ENCODE measurements around the gene SOX6.

Gene SOX6

DNA sequence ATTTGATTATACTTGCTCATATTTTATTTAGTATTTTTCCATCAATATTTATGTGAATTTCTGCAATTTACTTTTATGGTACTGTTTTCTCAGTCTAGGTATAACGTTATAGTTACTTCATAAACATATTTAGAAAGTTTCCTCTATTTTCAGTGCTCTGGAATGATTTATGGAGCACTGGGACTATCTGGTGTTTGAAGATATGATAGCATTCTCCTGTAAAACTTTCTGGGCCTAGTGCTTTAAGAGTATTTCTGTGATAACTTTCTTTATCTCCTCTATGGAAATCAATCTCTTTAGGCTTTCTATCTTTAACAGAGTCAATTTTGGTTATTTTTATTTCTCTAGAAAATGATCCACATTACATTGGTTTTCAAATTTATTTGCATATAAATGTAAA lies 85.1 kb downstream of the SOX6 start:
- Histone ChIP-seq H3K27me3 (ENCODE audit: control insufficient read depth in 1 of 2, insufficient read depth in 2 of 2, low read length in 2 of 2) (no peaks in the 10 kb centered on the region), H3K36me3 (ENCODE audit: control insufficient read depth in 2 of 2, insufficient read depth in 2 of 2, low read length in 2 of 2) (no peaks in the 10 kb centered on the region), H3K4me1 (ENCODE audit: control insufficient read depth, insufficient read depth, low read length) (no peaks in the 10 kb centered on the region), H3K9me3 (ENCODE audit: control insufficient read depth in 2 of 2, low read length in 2 of 2) (no peaks in the 10 kb centered on the region), H3K27ac (ENCODE audit: low read length) (no peak overlapping the region), H3K9ac (ENCODE audit: low read length in 2 of 2) (no peak overlapping the region), H3K4me3 (ENCODE audit: low read length in 2 of 2) (no peak overlapping the region)

GRCh38 chr11:16266021-16266420 lies 90.3 kb downstream of the SOX6 start:
- Histone ChIP-seq H3K4me1 (ENCODE audit: control insufficient read depth, insufficient read depth, low read length) (no peaks in the 10 kb centered on the region), H3K36me3 (ENCODE audit: control insufficient read depth in 2 of 2, insufficient read depth in 2 of 2, low read length in 2 of 2) (no peaks in the 10 kb centered on the region), H3K9me3 (ENCODE audit: control insufficient read depth in 2 of 2, low read length in 2 of 2) (no peaks in the 10 kb centered on the region), H3K9ac (ENCODE audit: low read length in 2 of 2) (no peak overlapping the region), H3K27me3 (ENCODE audit: control insufficient read depth in 1 of 2, insufficient read depth in 2 of 2, low read length in 2 of 2) (no peaks in the 10 kb centered on the region), H3K4me3 (ENCODE audit: low read length in 2 of 2) (no peak overlapping the region), H3K27ac (ENCODE audit: low read length) (no peak overlapping the region)

DNA sequence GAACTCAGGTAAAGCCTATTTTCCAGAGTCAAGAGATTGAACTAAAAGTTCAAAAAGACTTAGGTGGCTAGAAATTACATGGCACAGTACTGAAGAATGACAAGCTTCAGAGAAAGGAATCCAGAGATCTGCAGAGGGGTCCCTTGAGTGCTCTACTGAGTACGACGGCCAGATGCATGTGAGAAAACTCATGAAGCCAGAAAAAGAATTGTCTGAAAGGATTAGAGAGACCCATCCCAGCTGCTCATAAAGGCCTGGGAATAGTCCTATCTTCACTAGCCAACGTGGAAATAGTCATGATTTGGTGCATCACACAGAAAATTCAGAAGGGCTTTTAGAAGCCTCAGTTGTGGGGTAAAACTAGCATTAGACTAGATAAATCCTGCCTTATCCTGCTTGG lies 91.3 kb downstream of the SOX6 start:
- no peaks in the 10 kb centered on the region for H3K9me3 ChIP-seq (ENCODE audit: control insufficient read depth in 2 of 2, low read length in 2 of 2)
- no peak overlapping the region for H3K9ac ChIP-seq (ENCODE audit: low read length in 2 of 2)
- H3K4me3 ChIP-seq (ENCODE audit: low read length in 2 of 2), result no peak overlapping the region
- H3K36me3 ChIP-seq (ENCODE audit: control insufficient read depth in 2 of 2, insufficient read depth in 2 of 2, low read length in 2 of 2), result no peaks in the 10 kb centered on the region
- H3K27me3 ChIP-seq (ENCODE audit: control insufficient read depth in 1 of 2, insufficient read depth in 2 of 2, low read length in 2 of 2), result no peaks in the 10 kb centered on the region
- H3K27ac ChIP-seq (ENCODE audit: low read length), result no peak overlapping the region
- no peaks in the 10 kb centered on the region for H3K4me1 ChIP-seq (ENCODE audit: control insufficient read depth, insufficient read depth, low read length)

- Histone ChIP-seq H3K4me1 (ENCODE audit: control insufficient read depth, insufficient read depth, low read length) (no peaks in the 10 kb centered on the region), H3K27me3 (ENCODE audit: control insufficient read depth in 1 of 2, insufficient read depth in 2 of 2, low read length in 2 of 2) (no peaks in the 10 kb centered on the region), H3K9me3 (ENCODE audit: control insufficient read depth in 2 of 2, low read length in 2 of 2) (no peaks in the 10 kb centered on the region), H3K9ac (ENCODE audit: low read length in 2 of 2) (no peak overlapping the region), H3K27ac (ENCODE audit: low read length) (no peak overlapping the region), H3K4me3 (ENCODE audit: low read length in 2 of 2) (no peak overlapping the region), H3K36me3 (ENCODE audit: control insufficient read depth in 2 of 2, insufficient read depth in 2 of 2, low read length in 2 of 2) (no peaks in the 10 kb centered on the region)
Measured at GRCh38 chr11:16262645-16262955, 93.7 kb downstream of the SOX6 start.

- H3K9me3 ChIP-seq (ENCODE audit: control insufficient read depth in 2 of 2, low read length in 2 of 2), result no peaks in the 10 kb centered on the region
- H3K27me3 ChIP-seq (ENCODE audit: control insufficient read depth in 1 of 2, insufficient read depth in 2 of 2, low read length in 2 of 2), result no peaks in the 10 kb centered on the region
- H3K36me3 ChIP-seq (ENCODE audit: control insufficient read depth in 2 of 2, insufficient read depth in 2 of 2, low read length in 2 of 2), result no peaks in the 10 kb centered on the region
- no peak overlapping the region for H3K27ac ChIP-seq (ENCODE audit: low read length)
- no peak overlapping the region for H3K4me3 ChIP-seq (ENCODE audit: low read length in 2 of 2)
- H3K4me1 ChIP-seq (ENCODE audit: control insufficient read depth, insufficient read depth, low read length), result no peaks in the 10 kb centered on the region
- H3K9ac ChIP-seq (ENCODE audit: low read length in 2 of 2), result no peak overlapping the region
Measured at GRCh38 chr11:16261836-16262644, 94.3 kb downstream of the SOX6 start.

- no peaks in the 10 kb centered on the region for H3K27me3 ChIP-seq (ENCODE audit: control insufficient read depth in 1 of 2, insufficient read depth in 2 of 2, low read length in 2 of 2)
- no peaks in the 10 kb centered on the region for H3K9me3 ChIP-seq (ENCODE audit: control insufficient read depth in 2 of 2, low read length in 2 of 2)
- H3K4me1 ChIP-seq (ENCODE audit: control insufficient read depth, insufficient read depth, low read length), result no peaks in the 10 kb centered on the region
- no peaks in the 10 kb centered on the region for H3K36me3 ChIP-seq (ENCODE audit: control insufficient read depth in 2 of 2, insufficient read depth in 2 of 2, low read length in 2 of 2)
- H3K27ac ChIP-seq (ENCODE audit: low read length), result no peak overlapping the region
- no peak overlapping the region for H3K9ac ChIP-seq (ENCODE audit: low read length in 2 of 2)
- no peak overlapping the region for H3K4me3 ChIP-seq (ENCODE audit: low read length in 2 of 2)
Measured at GRCh38 chr11:16252373-16252772, 104.0 kb downstream of the SOX6 start.

DNA sequence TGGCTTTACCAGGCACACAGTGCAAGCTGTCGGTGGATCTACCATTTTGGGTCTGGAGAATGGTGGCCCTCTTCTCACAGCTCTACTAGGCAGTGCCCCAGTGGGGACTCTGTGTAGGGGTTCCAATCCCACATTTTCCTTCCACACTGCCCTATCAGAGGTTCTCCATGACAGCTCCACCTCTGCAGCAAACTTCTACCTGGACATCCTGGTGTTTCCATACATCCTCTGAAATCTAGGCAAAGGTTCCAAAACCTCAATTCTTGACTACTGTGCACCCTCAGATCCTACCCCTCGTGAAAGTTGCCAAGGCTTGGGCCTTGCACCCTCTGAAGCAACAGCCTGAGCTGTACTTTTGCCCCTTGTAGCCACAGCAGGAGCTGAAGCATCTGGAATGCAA lies 108.1 kb downstream of the SOX6 start:
- no peak overlapping the region for H3K4me3 ChIP-seq (ENCODE audit: low read length in 2 of 2)
- H3K9ac ChIP-seq (ENCODE audit: low read length in 2 of 2), result no peak overlapping the region
- H3K4me1 ChIP-seq (ENCODE audit: control insufficient read depth, insufficient read depth, low read length), result no peaks in the 10 kb centered on the region
- H3K27me3 ChIP-seq (ENCODE audit: control insufficient read depth in 1 of 2, insufficient read depth in 2 of 2, low read length in 2 of 2), result no peaks in the 10 kb centered on the region
- no peak overlapping the region for H3K27ac ChIP-seq (ENCODE audit: low read length)
- H3K9me3 ChIP-seq (ENCODE audit: control insufficient read depth in 2 of 2, low read length in 2 of 2), result no peaks in the 10 kb centered on the region
- H3K36me3 ChIP-seq (ENCODE audit: control insufficient read depth in 2 of 2, insufficient read depth in 2 of 2, low read length in 2 of 2), result no peaks in the 10 kb centered on the region

DNA sequence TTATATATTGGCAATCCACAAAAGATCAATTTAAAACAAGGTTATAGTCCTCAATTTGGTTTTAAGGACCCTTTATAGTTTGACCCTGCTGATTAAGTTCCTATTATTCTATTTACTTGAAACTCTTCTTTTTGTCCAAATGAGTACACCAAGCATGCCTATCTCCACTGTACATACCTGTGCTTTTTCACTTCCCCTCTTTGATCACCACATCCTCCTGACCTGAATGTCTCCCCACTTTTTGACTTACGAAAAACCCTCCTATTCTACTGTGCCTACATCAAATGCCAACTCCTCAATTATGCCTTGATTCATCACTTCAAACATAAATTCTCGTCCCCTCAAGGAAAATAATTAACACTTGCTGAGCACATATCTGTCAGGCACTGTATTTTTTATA lies 113.5 kb downstream of the SOX6 start:
- Histone ChIP-seq H3K9me3 (ENCODE audit: control insufficient read depth in 2 of 2, low read length in 2 of 2) (no peaks in the 10 kb centered on the region), H3K36me3 (ENCODE audit: control insufficient read depth in 2 of 2, insufficient read depth in 2 of 2, low read length in 2 of 2) (no peaks in the 10 kb centered on the region), H3K9ac (ENCODE audit: low read length in 2 of 2) (no peak overlapping the region), H3K4me3 (ENCODE audit: low read length in 2 of 2) (no peak overlapping the region), H3K27me3 (ENCODE audit: control insufficient read depth in 1 of 2, insufficient read depth in 2 of 2, low read length in 2 of 2) (no peaks in the 10 kb centered on the region), H3K27ac (ENCODE audit: low read length) (no peak overlapping the region), H3K4me1 (ENCODE audit: control insufficient read depth, insufficient read depth, low read length) (no peaks in the 10 kb centered on the region)

GRCh38 chr11:16240687-16241086 lies 115.7 kb downstream of the SOX6 start:
- Histone ChIP-seq H3K9me3 (ENCODE audit: control insufficient read depth in 2 of 2, low read length in 2 of 2) (no peaks in the 10 kb centered on the region), H3K27me3 (ENCODE audit: control insufficient read depth in 1 of 2, insufficient read depth in 2 of 2, low read length in 2 of 2) (no peaks in the 10 kb centered on the region), H3K27ac (ENCODE audit: low read length) (no peak overlapping the region), H3K4me1 (ENCODE audit: control insufficient read depth, insufficient read depth, low read length) (no peaks in the 10 kb centered on the region), H3K9ac (ENCODE audit: low read length in 2 of 2) (no peak overlapping the region), H3K36me3 (ENCODE audit: control insufficient read depth in 2 of 2, insufficient read depth in 2 of 2, low read length in 2 of 2) (no peaks in the 10 kb centered on the region), H3K4me3 (ENCODE audit: low read length in 2 of 2) (no peak overlapping the region)

DNA sequence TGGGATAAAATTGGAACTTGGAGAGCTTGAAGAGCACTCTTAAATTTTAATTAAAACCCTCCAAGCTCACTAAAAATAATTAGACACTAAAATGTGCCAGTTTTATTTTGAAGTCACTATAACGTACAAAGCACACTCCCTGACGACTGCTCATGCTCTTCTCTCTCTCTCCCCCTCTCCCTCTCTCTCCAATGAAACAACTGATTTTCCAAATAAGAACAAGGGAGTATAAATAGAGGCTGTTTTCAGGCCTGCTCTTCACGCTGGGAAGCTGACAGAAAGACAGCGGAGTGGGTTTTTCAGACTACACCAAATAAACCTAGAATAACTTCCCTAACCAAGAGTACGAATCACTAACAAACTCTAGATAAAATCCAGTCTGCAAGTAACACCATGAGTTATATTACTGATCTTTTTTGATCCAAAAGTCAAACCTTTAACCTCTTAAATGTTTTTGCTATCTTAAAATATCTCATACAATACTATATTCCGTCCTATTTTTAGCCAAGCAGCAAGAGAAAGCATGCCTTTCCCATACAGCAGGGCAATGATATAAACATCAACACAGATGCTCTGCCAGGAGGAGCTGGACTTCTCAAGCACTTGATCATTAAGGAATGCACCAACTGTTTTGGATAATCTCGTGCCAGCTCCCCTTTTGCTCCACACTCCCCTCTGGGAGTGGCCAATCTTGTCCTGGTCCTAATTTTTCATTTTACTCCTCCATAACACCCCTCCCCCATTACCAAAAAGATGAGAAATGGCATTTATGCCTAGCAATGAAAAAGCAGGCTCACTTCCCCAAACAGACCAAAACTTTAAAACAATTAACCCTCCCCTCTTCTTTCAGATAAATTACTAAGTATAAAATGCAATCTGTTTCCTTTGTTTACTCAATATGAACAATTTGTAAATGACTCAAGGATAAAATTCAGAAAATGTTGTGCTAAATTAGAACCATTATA lies 116.9 kb downstream of the SOX6 start:
- Histone ChIP-seq H3K4me3 (ENCODE audit: low read length in 2 of 2) (no peak overlapping the region), H3K27me3 (ENCODE audit: control insufficient read depth in 1 of 2, insufficient read depth in 2 of 2, low read length in 2 of 2) (no peaks in the 10 kb centered on the region), H3K27ac (ENCODE audit: low read length) (no peak overlapping the region), H3K36me3 (ENCODE audit: control insufficient read depth in 2 of 2, insufficient read depth in 2 of 2, low read length in 2 of 2) (no peaks in the 10 kb centered on the region), H3K9ac (ENCODE audit: low read length in 2 of 2) (no peak overlapping the region), H3K4me1 (ENCODE audit: control insufficient read depth, insufficient read depth, low read length) (no peaks in the 10 kb centered on the region), H3K9me3 (ENCODE audit: control insufficient read depth in 2 of 2, low read length in 2 of 2) (no peaks in the 10 kb centered on the region)

GRCh38 chr11:16226245-16226644 lies 130.1 kb downstream of the SOX6 start:
- no peaks in the 10 kb centered on the region for H3K4me1 ChIP-seq (ENCODE audit: control insufficient read depth, insufficient read depth, low read length)
- no peaks in the 10 kb centered on the region for H3K27me3 ChIP-seq (ENCODE audit: control insufficient read depth in 1 of 2, insufficient read depth in 2 of 2, low read length in 2 of 2)
- no peaks in the 10 kb centered on the region for H3K36me3 ChIP-seq (ENCODE audit: control insufficient read depth in 2 of 2, insufficient read depth in 2 of 2, low read length in 2 of 2)
- no peak overlapping the region for H3K27ac ChIP-seq (ENCODE audit: low read length)
- no peak overlapping the region for H3K9ac ChIP-seq (ENCODE audit: low read length in 2 of 2)
- no peaks in the 10 kb centered on the region for H3K9me3 ChIP-seq (ENCODE audit: control insufficient read depth in 2 of 2, low read length in 2 of 2)
- H3K4me3 ChIP-seq (ENCODE audit: low read length in 2 of 2), result no peak overlapping the region
